CD4-positive, alpha-beta T cell treated with Interleukin-6 at 100 ng/mL for 8 hours (primary cell): ENCODE data around the gene TMEM266.

Experiments used
- DNase-seq: peaks from one replicate; pipeline ENCODE4 v3.0.0-alpha.2; 2020; ENCODE audit warnings: mixed read lengths, low spot score

Gene TMEM266

DNA sequence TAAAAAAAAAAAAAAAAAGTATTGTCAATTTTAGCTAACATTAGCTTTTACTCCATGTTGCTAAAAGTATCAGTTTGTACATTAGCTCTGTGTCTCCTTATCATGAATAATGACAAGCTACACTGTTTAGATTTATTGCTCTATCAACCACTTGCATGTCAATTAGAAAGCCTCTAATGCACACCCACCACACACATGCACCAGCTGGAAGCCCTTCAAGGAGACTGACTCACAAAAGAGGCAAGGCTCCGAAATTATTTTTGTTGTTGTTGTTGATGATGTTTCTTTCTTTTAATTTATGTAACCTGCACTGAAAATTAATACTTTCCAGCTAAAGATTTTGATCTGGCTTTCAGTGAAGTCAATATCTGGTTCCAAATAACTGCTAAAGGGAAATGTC is 180.0 kb downstream of the TMEM266 start:
- DNase-seq, result no peak

DNA sequence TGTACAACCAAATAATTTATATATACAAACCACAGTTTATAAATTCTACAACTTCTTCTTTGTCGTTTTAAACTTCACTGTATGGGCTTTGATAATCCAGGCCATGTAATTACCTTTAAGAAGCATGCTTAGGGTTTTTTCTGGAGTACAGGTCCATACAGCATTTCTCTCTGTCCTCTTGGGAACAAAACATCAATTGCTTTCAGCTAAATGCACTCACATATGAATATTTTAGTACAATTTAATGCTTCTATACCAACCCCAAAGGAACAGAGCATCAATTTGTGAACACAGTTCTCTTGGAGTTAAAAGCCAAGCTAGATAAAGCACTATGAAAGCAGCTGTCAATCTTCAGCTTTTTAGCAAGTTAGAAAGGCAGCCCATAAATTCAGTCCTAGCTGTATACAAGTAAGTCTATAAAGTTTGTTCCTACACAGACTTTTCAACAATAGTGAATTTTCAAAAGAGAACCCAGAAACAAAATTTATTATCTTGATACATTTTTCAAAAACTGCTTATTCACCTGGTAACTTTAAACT is 185.4 kb downstream of the TMEM266 start:
- no peak for DNase-seq

DNA sequence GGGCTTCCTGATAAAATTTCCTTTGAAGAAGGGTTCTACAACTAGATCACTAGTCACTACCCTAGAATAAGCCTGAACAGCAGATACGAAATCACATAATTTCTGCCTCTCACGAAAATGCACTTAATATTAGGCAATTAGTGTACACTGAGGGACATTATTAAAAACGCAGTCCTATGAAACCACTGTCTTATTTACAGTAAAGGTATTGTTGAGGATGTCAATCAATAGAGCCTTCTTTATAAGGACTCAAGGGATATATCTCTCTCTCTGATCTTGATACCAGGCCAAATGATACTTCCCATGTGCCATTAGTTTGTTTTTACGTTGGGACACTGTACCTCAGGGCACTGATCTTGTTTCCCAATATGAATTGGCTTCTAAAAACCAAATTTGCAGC is 191.9 kb downstream of the TMEM266 start:
- no peak for DNase-seq

DNA sequence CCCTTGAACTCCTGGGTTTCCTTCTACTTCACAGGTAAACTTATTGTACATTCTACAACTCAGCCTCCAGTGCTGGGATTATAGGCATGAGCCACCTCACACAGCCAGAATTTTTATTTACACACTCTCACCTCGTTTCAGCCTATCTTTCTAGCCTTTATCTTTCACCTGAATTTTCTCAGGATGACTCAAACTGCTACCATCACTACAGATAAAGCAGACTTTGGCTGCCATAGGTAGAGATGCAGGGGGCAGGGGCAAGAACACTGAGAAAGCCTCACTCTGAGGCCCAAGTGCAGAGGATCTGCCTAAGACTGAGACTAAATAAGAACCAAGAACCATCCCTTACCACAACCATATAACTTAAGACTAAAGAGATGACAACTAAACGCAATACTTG is 192.5 kb downstream of the TMEM266 start:
- no peak for DNase-seq

DNA sequence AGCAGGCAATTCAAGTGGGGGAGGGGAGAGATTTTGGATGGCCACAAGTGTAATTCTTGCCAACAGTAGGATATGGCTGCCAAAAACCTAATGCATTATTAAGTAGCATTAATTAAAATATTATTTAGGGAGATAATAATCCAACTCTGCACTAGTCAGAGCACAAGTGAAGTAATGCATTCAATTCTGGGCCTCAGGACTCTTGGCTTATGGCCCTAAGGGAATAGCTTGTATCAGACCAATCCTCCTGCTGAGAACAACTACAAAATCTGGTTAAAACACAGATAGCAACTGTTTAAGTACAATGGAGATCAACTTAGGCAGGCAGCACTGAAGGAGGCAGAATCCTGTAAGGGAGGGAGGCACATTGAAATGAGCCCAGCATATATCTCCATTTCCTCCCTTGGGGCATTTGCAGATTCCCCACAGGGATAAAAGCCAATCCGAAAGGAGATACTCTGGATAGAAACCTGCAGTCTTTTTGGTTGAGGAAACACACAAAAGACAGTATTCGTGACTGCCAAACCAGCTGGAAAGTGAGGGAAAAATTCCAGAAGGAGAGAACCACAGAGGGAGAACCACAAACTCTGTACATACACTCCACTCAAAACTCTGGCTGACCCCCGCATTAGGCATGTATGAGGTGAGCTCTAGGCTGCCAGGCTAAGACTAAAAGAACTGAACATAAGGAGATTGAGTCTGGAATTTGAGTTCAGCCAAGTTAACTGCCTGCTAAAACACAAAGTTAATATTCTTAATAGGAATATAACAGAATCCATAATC is 194.1 kb downstream of the TMEM266 start:
- no peak for DNase-seq
